Activated CD4-positive, alpha-beta memory T cell treated with anti-CD3 and anti-CD28 coated beads for 36 hours (primary cell): ENCODE results near the gene DOK6. TPM values are rescaled to one million over a fixed set of nuclear protein-coding genes. Genes with fewer than 3 reads are reported as not detected.

Source experiments
- CTCF ChIA-PET: fragments of 350-600 bp; sonication (Branson Sonifier 250); formaldehyde crosslinking; loops from one replicate; lab custom pipeline; 2021; ENCODE audit warnings: antibody characterized with exemption, inconsistent platforms; lab: Charles Lee
- POLR2A ChIA-PET: fragments of 350-600 bp; sonication (Branson Sonifier 250); formaldehyde crosslinking; loops from one replicate; lab custom pipeline; 2021; ENCODE audit warnings: antibody characterized with exemption; lab: Charles Lee
- DNase-seq: peaks from one replicate; pipeline ENCODE4 v3.0.0-alpha.2; 2020
- H3K27ac Mint-ChIP-seq: one replicate; pipeline ENCODE4 v1.8.0; 2021; ENCODE audit warnings: mixed read lengths
- H3K27me3 Mint-ChIP-seq: one replicate; pipeline ENCODE4 v1.8.0; 2021; ENCODE audit warnings: mixed read lengths
- H3K36me3 Mint-ChIP-seq: one replicate; pipeline ENCODE4 v1.8.0; 2021; ENCODE audit warnings: mixed read lengths
- H3K4me1 Mint-ChIP-seq: one replicate; pipeline ENCODE4 v1.8.0; 2021; ENCODE audit warnings: low read depth, mixed read lengths
- H3K4me3 Mint-ChIP-seq: one replicate; pipeline ENCODE4 v1.8.0; 2021; ENCODE audit warnings: mild to moderate bottlenecking, mixed read lengths
- H3K9me3 Mint-ChIP-seq: one replicate; pipeline ENCODE4 v1.8.0; 2021; ENCODE audit warnings: mixed read lengths
- intact Hi-C: fragments of 100-400 bp; cut with micrococcal nuclease; formaldehyde crosslinking; loops from one replicate; pipeline ENCODE4 v1.15.1; 2023
- total RNA-seq, 2 experiments: library from RNA; stranded (reverse); gene quantifications; one replicate each; pipeline ENCODE4 v1.2.3, GENCODE V29; 2021

Gene DOK6
- total RNA-seq, 2 experiments from 2014 or later, result not detected

DNA sequence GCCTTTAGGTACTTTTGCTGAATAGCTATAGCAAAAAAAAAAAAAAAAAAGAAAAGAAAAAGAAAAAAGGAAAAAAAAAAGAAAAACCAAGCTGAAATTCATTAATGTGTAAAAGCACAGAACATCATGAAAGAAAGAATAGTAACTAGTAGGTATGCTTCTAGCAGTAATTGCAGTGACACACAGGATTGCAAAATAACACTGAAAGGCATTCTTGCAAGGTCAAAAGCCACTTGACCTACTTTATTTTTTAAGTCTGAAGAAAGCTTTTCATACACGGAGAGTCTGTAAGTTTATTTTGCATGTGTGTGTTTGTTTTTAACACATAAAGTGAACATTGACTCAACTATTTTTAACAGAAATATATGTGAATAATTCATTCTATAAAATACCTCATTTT, 54.4 kb downstream of the DOK6 start:
- H3K9me3 Mint-ChIP-seq, result no peaks in the 10 kb centered on the region
- ChIA-PET CTCF (no interaction called here), POLR2A (no interaction called here)

DNA sequence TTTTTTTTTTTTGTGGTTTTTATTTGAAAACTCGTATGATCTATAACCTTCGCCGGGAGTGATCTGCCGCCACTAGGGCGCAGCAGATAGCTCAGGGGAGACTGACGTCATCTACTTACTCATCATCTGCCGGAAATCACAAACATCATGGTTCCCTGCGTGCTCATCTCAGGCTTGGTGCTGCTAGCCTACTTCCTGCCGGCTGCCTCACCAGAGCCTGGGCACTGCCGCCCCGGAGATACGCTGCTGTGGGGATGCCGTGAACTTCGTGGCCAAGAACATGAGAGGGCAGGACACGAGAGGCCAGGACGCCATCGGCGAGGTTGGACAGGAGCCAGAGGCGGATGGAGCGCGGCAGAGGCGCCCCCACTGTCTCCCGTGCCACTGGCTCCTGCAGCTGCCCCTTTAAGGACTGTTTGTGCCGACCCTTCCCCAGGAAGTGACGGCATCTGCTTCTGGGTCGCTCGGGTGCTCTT, 68.8 kb downstream of the DOK6 start:
- no peaks in the 10 kb centered on the region for H3K36me3 Mint-ChIP-seq
- no peak overlapping the region for H3K4me3 Mint-ChIP-seq
- CTCF ChIA-PET, result interaction anchor here (0.6 to 1.8 kb wide), 3 partner anchors 8 to 618 kb away, joined by 3 to 4 read pairs (median 3); no protein-coding TSS in a partner anchor
- intact Hi-C loops, result loop anchor here (1.0 kb wide), 1 partner anchor 617 kb away; no protein-coding TSS in a partner anchor
- POLR2A ChIA-PET, result no interaction called here
- peaks cover 7% of the 10 kb centered on the region for H3K4me1 Mint-ChIP-seq
- no peaks in the 10 kb centered on the region for H3K27me3 Mint-ChIP-seq
- no peak overlapping the region for H3K27ac Mint-ChIP-seq
- peak; percentile 68 for DNase-seq
- H3K9me3 Mint-ChIP-seq, result peaks cover 3% of the 10 kb centered on the region

More for the DNA sequence above, 54.4 kb downstream of the DOK6 start:
- no peak overlapping the region for H3K4me3 Mint-ChIP-seq
- intact Hi-C loops, result no loop called here
- no peak for DNase-seq
- H3K4me1 Mint-ChIP-seq, result no peaks in the 10 kb centered on the region
- H3K36me3 Mint-ChIP-seq, result no peaks in the 10 kb centered on the region
- H3K27me3 Mint-ChIP-seq, result peaks cover 2% of the 10 kb centered on the region
- H3K27ac Mint-ChIP-seq, result no peak overlapping the region

DNA sequence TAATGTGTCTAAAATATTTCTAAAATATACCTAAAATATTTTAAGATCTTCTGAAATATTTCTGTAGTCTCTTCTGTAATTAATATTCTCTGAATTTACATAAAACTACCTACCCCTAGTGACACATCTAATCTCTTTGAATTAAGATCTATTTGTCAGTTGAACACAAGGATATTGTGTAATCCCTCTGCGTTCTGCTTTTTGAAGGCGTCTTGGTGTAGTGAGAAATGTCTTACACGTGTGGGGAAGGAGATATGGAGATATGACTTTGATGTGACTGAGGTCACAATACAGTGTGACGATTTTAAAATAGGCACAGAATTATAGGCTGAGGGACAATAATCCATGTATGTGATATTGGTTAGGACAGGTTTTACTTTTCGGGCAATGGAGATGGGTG, 79.8 kb downstream of the DOK6 start:
- Mint-ChIP-seq H3K27me3 (peaks cover 7% of the 10 kb centered on the region), H3K4me3 (no peak overlapping the region), H3K4me1 (no peaks in the 10 kb centered on the region), H3K36me3 (no peaks in the 10 kb centered on the region), H3K9me3 (no peaks in the 10 kb centered on the region), H3K27ac (no peak overlapping the region)
- POLR2A ChIA-PET, result no interaction called here
- CTCF ChIA-PET, result no interaction called here
- no peak for DNase-seq
- intact Hi-C loops, result no loop called here

DNA sequence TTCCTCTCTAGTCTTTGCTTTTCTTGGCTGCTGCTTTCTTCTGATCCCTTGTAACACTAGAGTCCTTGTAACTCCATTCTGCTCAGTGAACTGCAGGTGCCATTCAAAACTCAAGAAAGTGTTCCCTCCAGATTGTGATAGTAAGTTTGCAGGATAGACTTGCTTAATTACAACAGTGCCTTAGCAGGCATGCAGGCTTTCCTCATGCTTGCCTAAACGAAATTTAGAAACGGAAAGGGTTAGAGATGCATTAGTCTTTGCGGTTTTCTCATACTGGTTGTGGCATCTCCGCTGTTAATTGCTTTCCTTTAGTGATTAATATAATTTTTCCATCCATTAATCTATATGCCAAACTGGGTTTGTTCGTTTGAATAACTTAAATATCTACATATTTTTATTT, 82.9 kb downstream of the DOK6 start:
- no peak overlapping the region for H3K4me3 Mint-ChIP-seq
- CTCF ChIA-PET, result no interaction called here
- H3K36me3 Mint-ChIP-seq, result no peaks in the 10 kb centered on the region
- intact Hi-C loops, result no loop called here
- no peaks in the 10 kb centered on the region for H3K4me1 Mint-ChIP-seq
- DNase-seq, result no peak
- POLR2A ChIA-PET, result no interaction called here
- peaks cover 10% of the 10 kb centered on the region for H3K27me3 Mint-ChIP-seq
- H3K27ac Mint-ChIP-seq, result no peak overlapping the region
- no peaks in the 10 kb centered on the region for H3K9me3 Mint-ChIP-seq

DNA sequence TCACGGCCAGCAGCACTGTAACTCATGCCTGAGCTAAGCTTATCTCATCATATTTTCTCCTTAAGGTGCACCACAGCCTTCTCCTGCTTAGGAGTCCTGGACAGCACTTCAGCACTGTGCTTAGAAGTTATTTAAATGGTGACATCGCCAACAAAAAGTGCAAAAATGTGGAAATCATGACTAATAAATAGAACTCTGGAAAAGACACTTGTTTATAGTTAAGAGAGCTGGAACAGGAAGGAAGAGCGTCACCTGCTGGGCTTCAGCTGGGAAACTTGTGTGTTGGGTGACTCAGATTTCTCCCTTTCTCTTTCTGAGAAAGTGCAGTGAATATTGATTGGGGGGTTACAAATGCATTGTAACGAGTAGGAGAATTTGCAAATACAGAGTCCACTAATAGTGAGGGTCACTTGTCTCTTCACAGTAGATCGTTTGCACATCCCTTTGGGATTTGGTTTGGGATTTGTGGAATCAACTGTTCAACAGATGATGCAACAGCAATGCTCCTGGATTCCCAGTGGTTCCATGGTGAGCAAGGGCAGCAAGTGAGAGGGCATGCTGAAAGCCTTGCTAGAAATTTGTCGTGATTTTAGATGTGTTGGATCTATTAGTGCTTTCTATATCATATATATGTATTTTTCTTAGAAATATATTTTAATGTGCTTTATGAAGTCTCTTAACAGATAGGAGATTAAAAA, 84.2 kb downstream of the DOK6 start:
- CTCF ChIA-PET, result interaction anchor here (0.6 kb wide), 1 partner anchor 9 kb away, joined by 3 read pairs; no protein-coding TSS in a partner anchor

DNA sequence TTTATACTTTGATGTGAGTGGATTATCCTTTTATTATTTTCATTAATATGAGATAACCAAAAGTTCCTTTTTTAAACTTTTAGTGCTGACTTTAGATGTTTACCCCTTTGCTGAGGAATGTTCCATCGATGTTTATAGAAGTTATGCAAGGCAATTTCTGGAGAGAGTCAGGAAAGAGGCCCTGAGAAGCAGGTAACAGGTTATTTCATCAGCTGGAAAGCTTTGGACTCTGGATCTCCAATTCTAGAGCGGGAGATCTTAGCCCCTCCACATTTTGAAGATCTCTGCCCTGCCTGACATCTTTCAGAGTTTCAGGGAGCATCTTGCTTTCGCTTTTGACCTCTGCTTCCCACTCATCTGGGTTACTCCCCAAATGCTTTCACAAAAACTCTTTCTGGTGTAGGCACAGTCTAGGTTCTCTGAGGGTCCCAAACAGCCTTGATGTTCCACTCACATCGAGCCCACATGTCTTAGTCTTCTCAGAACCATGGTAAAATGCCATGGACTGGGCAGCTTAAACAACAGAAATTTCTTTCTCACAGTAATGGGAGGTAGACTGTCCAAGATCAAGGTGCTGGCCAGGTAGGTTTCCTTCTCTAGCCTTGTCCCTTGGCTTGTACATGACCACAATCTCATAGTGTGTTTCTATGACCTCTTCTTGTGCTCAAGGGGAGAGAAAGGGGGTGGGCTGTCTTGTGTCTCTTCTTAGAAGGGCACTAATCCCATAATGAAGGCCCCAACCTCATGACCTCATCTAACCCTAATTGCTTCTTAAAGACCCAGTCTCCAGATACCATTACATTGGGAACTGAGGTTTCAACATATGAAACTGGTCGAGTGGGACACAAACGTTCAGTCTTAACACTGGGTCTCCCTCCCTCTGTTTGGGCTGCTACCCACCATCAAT, 87.1 kb downstream of the DOK6 start:
- DNase-seq, result no peak
- Mint-ChIP-seq H3K9me3 (no peaks in the 10 kb centered on the region), H3K27ac (no peak overlapping the region), H3K36me3 (no peaks in the 10 kb centered on the region), H3K27me3 (peaks cover 10% of the 10 kb centered on the region), H3K4me1 (no peaks in the 10 kb centered on the region), H3K4me3 (no peak overlapping the region)
- intact Hi-C loops, result no loop called here
- POLR2A ChIA-PET, result no interaction called here
- CTCF ChIA-PET, result no interaction called here

More for the DNA sequence above, 84.2 kb downstream of the DOK6 start:
- POLR2A ChIA-PET, result no interaction called here
- no peak overlapping the region for H3K27ac Mint-ChIP-seq
- peaks cover 10% of the 10 kb centered on the region for H3K27me3 Mint-ChIP-seq
- H3K4me3 Mint-ChIP-seq, result no peak overlapping the region
- no peaks in the 10 kb centered on the region for H3K4me1 Mint-ChIP-seq
- no peaks in the 10 kb centered on the region for H3K36me3 Mint-ChIP-seq
- intact Hi-C loops, result no loop called here
- no peaks in the 10 kb centered on the region for H3K9me3 Mint-ChIP-seq
- DNase-seq, result no peak

DNA sequence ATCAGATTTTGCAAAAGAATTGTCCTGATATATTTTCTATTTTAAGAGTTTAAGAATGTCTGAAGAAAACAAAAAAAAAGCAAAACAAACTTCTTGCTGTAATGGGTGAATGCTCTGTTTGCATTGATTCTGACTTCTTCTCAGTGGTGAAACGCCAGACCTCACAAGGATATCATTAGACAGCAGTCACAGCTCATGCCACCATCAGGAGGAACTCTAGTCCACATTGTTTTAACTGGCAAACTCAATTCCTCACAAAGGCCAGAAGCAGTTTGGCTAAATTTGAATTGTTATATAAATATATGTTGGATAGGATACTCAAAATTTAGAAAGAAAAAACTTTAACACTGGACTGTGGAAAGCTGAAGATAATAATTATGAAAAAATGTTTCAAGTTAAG, 89.4 kb downstream of the DOK6 start:
- ChIA-PET POLR2A (no interaction called here), CTCF (no interaction called here)
- Mint-ChIP-seq H3K27me3 (peaks cover 5% of the 10 kb centered on the region), H3K4me1 (no peaks in the 10 kb centered on the region), H3K9me3 (no peaks in the 10 kb centered on the region), H3K36me3 (no peaks in the 10 kb centered on the region), H3K4me3 (no peak overlapping the region), H3K27ac (no peak overlapping the region)
- DNase-seq, result no peak
- intact Hi-C loops, result no loop called here

DNA sequence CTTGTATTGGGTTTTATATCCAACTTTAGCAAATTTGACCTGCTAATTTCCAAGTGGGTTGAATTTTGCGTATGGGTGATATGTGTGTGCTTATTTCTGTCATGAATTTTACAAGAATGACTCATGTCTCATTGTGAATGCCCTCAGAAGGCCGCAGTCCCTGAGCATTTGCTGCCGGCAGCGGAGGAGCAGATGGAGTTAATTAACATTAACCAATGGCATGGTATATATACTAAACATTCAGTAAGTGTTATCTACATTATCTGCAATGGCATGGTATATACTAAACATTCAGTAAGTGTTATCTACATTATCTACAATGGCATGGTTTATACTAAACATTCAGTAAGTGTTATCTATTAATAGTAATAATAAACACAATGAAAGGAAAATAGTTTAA, 90.1 kb downstream of the DOK6 start:
- H3K36me3 Mint-ChIP-seq, result no peaks in the 10 kb centered on the region
- no peak overlapping the region for H3K27ac Mint-ChIP-seq
- ChIA-PET CTCF (no interaction called here), POLR2A (no interaction called here)
- intact Hi-C loops, result no loop called here
- no peaks in the 10 kb centered on the region for H3K4me1 Mint-ChIP-seq
- peaks cover 3% of the 10 kb centered on the region for H3K27me3 Mint-ChIP-seq
- DNase-seq, result no peak
- H3K9me3 Mint-ChIP-seq, result no peaks in the 10 kb centered on the region
- H3K4me3 Mint-ChIP-seq, result no peak overlapping the region

DNA sequence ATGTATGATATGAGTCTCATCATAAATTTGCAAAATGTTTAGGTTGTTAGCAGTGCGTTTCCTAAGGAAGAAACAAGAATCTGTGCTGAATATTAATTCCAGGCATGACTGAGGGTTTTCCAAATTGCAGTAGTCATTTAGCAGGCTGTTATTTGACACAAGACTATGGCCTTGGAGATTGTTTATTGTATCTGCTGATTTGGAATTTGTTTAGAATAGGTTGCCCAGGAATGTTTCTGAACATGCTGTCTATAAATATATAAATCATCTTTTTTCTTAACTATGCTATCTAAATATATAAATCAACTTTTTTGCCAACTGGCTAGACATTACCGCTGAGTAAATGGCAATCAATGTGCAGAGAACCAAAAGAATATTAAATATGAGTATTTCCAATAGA, 90.9 kb downstream of the DOK6 start:
- ChIA-PET POLR2A (no interaction called here), CTCF (no interaction called here)
- H3K27me3 Mint-ChIP-seq, result peaks cover 4% of the 10 kb centered on the region
- no peak overlapping the region for H3K27ac Mint-ChIP-seq
- no peak for DNase-seq
- intact Hi-C loops, result no loop called here
- no peak overlapping the region for H3K4me3 Mint-ChIP-seq
- no peaks in the 10 kb centered on the region for H3K9me3 Mint-ChIP-seq
- no peaks in the 10 kb centered on the region for H3K4me1 Mint-ChIP-seq
- no peaks in the 10 kb centered on the region for H3K36me3 Mint-ChIP-seq

DNA sequence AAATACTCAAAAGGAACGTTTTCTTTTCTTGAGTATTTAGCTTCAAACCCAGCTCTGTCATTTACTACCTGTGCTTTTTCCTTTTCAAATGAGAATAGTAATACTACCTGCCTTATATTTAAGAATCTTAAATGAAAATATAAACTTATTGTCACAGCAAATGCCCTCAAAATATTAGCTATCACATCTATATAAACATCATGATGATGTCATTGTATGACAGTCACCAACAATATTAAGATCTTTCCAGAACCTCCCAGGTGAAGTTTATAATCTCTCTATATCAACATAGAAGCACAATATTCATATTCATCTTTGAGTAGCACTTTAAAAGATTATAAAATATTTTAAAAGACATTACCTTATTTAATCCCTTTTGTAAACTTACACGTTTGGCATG, 92.2 kb downstream of the DOK6 start:
- no peak overlapping the region for H3K4me3 Mint-ChIP-seq
- ChIA-PET CTCF (no interaction called here), POLR2A (no interaction called here)
- no peaks in the 10 kb centered on the region for H3K36me3 Mint-ChIP-seq
- H3K27me3 Mint-ChIP-seq, result peaks cover 1% of the 10 kb centered on the region
- H3K4me1 Mint-ChIP-seq, result no peaks in the 10 kb centered on the region
- no peak overlapping the region for H3K27ac Mint-ChIP-seq
- no peak for DNase-seq
- H3K9me3 Mint-ChIP-seq, result no peaks in the 10 kb centered on the region
- intact Hi-C loops, result no loop called here

DNA sequence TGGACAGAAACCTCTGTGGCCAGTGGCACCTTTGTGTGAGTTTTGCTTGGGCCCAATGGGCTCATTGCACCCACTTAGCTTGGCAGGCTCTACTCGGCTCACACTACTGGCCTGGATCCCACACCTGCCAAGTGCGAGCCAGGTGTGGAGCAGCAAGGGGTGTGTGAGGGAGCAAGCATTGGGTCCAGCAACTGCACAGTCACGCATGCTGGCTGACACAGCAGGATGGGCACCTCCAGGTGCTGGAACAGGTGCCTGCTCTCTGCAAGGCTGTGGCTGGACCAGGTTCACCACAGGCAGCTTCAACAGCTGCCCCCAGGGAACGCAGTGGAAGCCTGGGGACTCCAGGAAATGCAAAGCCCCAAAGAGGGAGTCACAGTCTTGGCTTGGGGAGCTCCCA, 94.2 kb downstream of the DOK6 start:
- H3K4me3 Mint-ChIP-seq, result no peak overlapping the region
- ChIA-PET POLR2A (no interaction called here), CTCF (no interaction called here)
- peaks cover 1% of the 10 kb centered on the region for H3K27me3 Mint-ChIP-seq
- no peaks in the 10 kb centered on the region for H3K9me3 Mint-ChIP-seq
- no peaks in the 10 kb centered on the region for H3K4me1 Mint-ChIP-seq
- no peak for DNase-seq
- no peak overlapping the region for H3K27ac Mint-ChIP-seq
- intact Hi-C loops, result no loop called here
- H3K36me3 Mint-ChIP-seq, result no peaks in the 10 kb centered on the region

DNA sequence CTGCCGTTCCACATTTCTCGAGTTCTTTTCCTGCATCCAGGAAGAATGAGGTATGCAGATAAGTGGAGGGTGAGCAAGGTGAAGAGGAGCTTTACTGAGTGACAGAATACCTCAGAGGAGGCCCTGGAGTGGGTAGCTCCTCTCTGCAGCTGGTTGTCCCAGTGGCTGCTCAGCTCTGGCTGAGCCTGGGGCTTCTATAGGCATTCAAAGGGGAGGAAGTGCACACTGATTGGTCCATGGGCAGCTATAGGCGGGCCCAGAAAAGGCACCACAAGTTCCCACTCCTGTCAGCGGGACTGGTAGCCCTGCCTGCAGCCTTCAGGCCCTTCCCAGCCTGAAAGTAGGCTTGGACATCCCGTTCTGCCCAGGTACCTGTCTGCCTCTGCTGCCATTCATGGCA, 94.7 kb downstream of the DOK6 start:
- CTCF ChIA-PET, result no interaction called here
- H3K27ac Mint-ChIP-seq, result no peak overlapping the region
- no peaks in the 10 kb centered on the region for H3K4me1 Mint-ChIP-seq
- POLR2A ChIA-PET, result no interaction called here
- no peaks in the 10 kb centered on the region for H3K36me3 Mint-ChIP-seq
- H3K4me3 Mint-ChIP-seq, result no peak overlapping the region
- H3K9me3 Mint-ChIP-seq, result no peaks in the 10 kb centered on the region
- no peak for DNase-seq
- intact Hi-C loops, result no loop called here
- H3K27me3 Mint-ChIP-seq, result peaks cover 1% of the 10 kb centered on the region
